Ovary (tissue), 3 donors: ENCODE data around the gene GKN1.

Source experiments
- CTCF ChIP-seq, 3 donors: fragments of 450-650 bp in 2 of 3; fragments of 200-600 bp in 1 of 3; IDR thresholded peaks; one replicate each; pipeline versions ENCODE4 v1.5.1 to v1.8.0; 2016 to 2022; ENCODE audit warnings: antibody characterized with exemption in 3 of 3, mild to moderate bottlenecking in 1 of 3
- EP300 ChIP-seq: sonication (generic); formaldehyde crosslinking; IDR thresholded peaks from one replicate; pipeline ENCODE4 v1.6.1; 2017; ENCODE audit warnings: antibody characterized with exemption
- POLR2A ChIP-seq: fragments of 450-650 bp; IDR thresholded peaks from one replicate; pipeline ENCODE4 v1.6.1; 2017; ENCODE audit warnings: antibody characterized with exemption, mild to moderate bottlenecking, moderate library complexity
- donor health status: DM: no; HTN: no; CAD: no.

GRCh38 chr2:68964282-68964681, 10.2 kb upstream of the GKN1 start:
- TF ChIP-seq CTCF (IDR thresholded peaks at IDR 0.05): no peak
- TF ChIP-seq POLR2A: no peak
- no peak for TF ChIP-seq EP300
